GM19397 (cell line): Measurements from ENCODE around the gene TNFRSF14.

ENCODE experiments used
- ATAC-seq: cut with Tn5 transposase; IDR thresholded peaks from one replicate; pipeline ENCODE4 v1.9.1; 2021; ENCODE audit warnings: mild to moderate bottlenecking, moderate library complexity; ENCODE audit not compliant: unreplicated experiment

Gene TNFRSF14

DNA sequence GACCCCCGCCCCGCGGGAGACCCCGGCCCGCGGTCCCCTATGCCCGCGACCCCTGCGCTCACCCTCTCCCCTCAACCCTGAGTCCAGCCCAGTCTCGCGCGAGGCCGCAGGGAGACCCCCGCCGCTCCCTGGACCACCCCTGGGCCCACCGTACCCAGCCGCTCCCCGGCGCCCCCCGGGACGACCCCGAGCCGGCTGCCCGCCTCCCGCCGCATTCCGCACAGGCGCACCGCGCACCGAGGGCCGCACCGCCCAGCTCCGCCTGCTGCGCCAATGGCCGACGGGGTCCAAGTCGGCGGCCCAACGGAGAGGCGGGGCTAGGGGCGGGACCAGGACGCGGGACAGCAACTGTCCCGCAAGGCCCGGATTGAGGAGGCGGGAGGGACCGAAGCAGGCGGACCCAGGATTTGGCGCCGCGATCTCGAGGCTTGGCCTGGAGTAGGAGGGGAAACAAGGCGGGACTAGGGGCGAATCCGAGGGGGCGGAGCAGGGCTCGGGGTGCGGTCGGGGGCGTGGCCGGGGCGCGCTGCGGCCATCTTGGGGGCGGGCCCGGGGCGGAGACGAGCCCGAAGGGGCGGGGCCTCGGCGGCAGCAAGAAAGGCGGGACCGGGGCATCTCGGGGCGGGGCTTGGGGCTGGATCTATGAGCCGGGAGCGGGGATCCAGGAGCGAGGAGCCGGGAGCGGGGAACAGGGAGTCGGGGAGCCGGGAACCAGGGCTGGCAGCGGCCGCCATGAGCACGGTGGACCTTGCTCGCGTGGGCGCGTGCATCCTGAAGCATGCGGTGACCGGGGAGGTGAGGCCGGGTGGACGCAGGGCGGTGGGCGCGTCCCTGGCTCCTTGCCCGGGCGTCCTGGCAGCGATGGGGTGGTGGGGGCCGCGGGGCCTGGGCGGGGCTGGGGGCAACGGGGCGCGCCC, 30.2 kb downstream of the TNFRSF14 start, which contains the start of gene PRXL2B:
Gene PRXL2B, plus strand, starts transcription at position 624 of the 917 bp plus-strand sequence. Its CDS starts 109 bp downstream, at position 733.
- ATAC-seq = peak; percentile 65

GRCh38 chr1:2587071-2587859, 31.1 kb downstream of the TNFRSF14 start:
- ATAC-seq = no peak

GRCh38 chr1:2587860-2588571, 31.8 kb downstream of the TNFRSF14 start:
- ATAC-seq = no peak

DNA sequence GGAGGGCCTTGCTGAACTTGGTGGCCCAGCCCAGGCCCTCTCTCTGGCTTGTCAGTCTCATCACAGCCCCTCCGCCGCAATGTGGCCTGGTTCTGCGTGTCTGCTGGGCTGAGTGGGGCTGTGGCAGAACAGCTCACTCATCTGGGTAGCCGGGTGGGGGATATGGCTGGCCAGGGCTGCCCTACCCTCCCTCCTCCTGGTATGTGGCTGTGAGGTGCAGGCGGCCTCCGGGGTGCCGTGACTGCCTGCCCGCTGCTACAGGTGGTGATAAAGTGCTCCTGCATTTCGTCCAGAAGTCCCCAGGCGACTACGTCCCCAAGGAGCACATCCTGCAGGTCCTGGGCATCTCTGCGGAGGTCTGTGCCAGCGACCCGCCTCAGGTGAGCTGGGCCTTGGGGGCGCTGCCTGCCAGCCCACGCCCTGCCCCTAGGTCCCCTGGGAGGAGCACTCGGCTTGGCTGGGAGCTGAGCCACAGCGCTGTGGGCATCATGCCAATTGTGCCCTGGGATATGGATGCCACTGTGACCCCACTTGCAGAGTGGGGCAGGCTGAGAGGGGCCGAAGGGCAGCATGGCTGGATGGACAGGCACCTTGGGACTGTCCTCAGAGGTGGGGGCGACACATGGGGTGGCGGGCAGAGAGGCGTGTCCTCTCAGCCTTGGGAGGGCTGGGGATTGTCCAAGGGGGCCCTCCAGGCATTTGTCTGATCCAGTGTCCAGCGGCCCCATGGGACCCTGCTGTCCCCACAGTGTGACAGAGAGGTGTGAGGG, 32.7 kb downstream of the TNFRSF14 start:
- ATAC-seq = no peak

GRCh38 chr1:2589431-2590232, 33.5 kb downstream of the TNFRSF14 start:
- ATAC-seq = no peak

- no peak for ATAC-seq
Observed at GRCh38 chr1:2590233-2591141, 34.3 kb downstream of the TNFRSF14 start.

DNA sequence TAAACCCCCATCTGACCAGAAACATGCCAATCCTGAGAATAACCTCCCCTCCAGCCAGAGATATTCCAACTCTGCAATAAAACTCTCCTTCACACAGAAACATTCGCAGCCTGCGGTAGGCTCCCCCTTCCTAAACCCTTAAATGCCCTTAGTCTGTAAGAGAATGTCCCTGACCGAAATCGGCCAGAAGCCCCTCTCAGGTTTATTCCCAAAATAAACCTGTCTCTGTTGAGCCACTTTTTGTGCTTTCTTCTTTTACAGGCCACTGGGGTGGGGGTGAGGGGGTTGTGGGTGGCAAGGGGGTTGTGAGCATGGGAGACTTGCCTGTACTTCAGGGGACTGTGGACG, 35.0 kb downstream of the TNFRSF14 start:
- ATAC-seq = no peak

DNA sequence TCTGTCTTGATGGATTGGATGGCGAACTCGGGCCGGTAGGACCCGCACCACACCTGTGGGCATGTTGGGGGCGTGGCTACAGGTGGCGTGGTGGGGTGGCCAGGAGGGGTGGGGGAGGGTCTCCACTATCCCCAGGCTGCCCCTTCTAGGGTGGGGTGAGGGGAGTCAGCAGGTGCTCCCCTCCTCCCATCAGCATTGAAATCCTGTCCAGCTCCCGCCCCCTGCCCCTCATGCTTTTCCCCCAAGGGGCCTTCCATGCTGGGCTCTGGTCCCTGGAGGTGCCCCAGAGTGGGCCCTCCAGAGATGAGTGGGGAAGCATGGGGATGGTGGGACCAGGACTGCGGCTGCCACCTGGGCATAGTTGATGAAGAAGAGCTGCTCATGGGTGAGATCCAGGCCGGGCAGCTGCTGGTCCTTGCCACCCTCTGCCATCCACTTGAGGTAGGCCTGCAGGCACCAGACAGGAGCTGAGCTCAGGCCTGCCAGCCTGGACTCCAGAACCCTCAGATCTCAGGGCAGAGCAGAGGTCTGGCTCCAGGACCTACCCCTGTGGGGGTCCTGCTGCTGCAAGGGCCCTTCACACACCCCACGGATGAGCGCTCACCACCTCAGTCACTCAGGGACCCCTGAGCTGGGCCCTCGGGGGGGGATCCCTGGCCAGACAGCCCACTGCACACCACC, 35.5 kb downstream of the TNFRSF14 start:
- no peak for ATAC-seq

DNA sequence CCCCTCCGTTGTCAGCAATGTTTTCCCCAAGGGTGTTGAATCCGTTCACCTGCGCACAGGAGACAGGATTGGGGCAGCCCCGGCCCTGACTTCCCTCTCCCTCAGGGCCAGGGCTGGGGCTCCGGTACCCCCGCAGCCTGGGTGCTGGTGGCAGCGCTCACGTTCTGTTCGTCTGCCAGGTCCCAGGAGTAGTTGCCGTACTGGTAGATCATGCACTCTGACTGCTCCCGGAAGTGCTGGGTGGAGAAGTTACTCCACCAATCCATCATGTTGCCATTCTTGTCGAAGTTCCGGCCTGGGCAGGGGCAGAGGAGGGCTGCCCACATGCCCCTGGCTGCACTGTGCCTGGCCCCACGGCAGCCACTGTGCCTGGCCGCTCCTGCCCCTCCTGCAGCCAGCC, 36.5 kb downstream of the TNFRSF14 start:
- no peak for ATAC-seq

DNA sequence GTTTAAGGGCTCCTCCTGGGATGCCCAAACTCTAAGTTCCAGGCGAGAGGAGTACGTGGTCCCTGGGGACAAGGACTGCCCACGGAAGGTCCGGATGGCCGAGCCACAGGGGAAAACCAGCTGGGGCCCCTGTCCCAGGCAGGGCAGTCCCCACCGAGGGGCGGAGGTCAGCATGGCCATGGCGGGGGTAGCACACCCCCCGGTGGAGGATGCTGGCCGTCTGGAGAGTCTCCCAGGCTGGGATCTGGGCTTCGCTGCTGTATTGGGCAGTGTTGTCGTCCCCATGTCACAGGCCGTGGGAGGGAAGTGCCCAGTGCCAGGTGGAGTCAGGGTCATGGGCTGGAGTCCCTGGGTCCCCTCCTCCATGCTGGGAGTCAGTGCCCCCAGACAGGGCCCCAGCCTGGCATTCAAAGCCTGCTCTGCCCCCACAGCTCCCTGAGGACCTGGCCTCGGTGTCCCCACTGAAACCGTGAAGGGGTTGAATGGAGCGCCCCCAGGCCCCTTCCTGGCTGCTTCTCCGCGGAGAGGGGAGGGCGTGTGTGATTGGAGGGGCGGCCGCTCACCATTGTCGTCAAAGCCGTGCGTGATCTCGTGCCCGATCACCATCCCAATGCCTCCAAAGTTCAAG, 37.2 kb downstream of the TNFRSF14 start:
- ATAC-seq = no peak

DNA sequence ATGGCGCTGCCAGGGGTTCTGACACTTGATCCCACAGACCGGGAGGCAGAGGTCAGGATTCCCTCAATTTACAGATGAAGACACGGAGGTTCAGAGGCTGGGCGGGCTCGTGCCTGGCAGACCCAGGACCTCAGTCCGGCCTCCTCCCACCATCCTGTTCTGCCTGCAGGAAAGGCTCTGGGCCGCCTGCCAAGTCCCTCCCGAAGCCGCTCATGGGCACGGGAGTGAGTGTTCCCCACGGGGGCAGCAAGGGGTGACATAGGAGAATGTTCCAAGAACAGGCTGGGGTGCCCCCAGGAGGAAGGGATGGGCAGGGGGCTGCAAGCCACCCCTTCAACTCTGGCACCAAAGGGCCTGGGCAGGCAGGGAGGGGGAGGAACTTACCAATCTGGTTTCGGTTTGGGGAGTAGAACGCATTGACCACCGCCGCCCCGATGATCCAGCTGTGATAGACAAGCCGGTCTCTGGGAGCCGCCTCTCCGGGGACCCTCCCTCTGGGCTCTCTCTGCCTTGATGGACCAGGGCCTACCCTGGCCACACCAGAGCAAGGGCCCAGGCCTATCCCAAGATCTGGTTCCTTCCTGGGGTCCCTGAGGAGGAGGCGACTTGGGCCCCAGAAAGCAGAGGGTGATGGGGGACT, 38.0 kb downstream of the TNFRSF14 start:
- no peak for ATAC-seq

GRCh38 chr1:2594641-2595131, 38.5 kb downstream of the TNFRSF14 start:
- no peak for ATAC-seq

- ATAC-seq = no peak
Observed at GRCh38 chr1:2595261-2595811, 39.2 kb downstream of the TNFRSF14 start.

- no peak for ATAC-seq
Observed at GRCh38 chr1:2595812-2596529, 39.8 kb downstream of the TNFRSF14 start.

DNA sequence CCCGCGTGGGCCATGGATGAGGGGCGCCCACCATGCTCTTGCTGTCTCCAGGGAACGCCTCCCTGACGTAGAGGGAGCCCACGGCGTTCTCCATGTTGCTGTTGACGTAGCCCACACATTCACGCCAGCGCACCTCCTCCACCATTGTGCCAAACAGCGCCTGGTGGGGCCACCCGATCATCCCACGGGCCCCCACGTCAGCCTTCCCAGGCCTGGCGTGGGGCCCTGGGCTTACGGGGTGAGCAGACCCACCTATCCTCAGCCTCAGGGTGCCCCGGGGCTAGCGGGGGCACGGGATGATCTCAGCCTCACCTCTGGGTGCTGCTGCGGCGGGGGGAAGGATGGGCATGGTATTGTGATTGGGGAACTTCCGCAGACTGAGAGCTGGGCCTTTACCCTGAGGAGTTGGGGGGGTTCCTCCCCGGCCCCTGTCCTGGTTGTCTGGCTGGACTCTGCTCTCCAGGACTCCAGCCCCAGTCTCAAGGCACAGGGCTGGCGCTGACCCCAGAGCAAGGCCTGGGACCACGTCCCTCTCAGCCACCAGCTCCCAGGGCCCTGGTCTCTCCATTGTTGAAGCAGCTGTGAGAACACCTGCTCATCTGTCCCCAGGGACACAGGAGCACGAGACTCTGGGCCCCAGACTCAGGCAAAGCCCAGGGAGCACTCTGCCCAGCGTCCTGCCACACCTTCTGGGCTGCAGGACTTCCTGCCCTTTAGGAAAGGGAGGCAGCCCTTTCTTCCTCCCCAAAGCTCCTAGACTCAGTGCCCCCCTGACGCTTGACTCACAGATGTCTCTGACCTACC, 40.6 kb downstream of the TNFRSF14 start:
- ATAC-seq = no peak
